GM12865 (cell line): ENCODE data around the gene WDCP.

Experiments
- DNase-seq: peaks from one replicate; pipeline ENCODE4 v3.0.0; 2010; ENCODE audit warnings: low read depth
- H3K4me3 ChIP-seq: 2 replicates; pipeline ENCODE4 v1.5.1; 2011; ENCODE audit warnings: mild to moderate bottlenecking, low read depth, low read length, control low read depth
- TF ChIP-seq, protein P1 (sequence below): IDR thresholded peaks from 2 replicates; pipeline ENCODE4 v1.5.1; 2011; ENCODE audit warnings: low read length, control low read depth, low read depth, inconsistent platforms; ENCODE audit not compliant: insufficient read depth; ENCODE audit errors: missing control alignments

WDCP gene

DNA sequence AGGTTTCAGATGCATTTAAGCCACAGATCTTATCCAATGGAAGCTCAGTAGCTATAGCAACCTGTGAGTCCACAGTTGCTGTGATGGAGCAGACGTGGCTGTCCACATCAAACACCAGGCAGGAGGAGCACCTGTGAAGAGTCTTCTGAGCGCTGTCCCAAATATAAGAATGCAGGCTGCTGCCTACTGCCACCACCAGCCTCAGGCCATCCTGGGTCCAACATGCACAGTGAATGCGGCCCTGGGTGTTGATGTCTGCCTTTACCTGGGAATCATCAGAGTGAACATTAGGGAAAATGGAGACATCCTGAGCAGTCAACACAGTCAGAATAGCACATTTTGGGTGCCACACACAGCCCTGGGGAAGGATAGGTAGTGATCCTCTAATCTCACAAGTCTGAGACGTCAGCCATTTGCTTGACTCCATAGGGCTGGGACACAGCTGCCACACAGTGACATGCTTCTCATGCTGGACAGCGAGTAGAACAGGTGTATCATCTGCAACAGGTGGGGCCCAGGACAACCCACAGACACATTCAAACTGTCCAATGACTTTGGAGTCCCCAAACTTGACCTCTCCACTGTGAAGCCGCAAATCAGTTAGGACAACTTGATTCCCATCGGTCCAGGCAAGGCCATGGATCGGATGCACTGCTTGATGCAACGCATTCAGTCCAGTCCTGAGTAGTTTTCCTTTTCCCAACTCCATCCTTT, 8.2 kb downstream of the WDCP start:
- DNase-seq = no peak
- no peak overlapping the region for H3K4me3 ChIP-seq
- TF ChIP-seq, protein P1, sequence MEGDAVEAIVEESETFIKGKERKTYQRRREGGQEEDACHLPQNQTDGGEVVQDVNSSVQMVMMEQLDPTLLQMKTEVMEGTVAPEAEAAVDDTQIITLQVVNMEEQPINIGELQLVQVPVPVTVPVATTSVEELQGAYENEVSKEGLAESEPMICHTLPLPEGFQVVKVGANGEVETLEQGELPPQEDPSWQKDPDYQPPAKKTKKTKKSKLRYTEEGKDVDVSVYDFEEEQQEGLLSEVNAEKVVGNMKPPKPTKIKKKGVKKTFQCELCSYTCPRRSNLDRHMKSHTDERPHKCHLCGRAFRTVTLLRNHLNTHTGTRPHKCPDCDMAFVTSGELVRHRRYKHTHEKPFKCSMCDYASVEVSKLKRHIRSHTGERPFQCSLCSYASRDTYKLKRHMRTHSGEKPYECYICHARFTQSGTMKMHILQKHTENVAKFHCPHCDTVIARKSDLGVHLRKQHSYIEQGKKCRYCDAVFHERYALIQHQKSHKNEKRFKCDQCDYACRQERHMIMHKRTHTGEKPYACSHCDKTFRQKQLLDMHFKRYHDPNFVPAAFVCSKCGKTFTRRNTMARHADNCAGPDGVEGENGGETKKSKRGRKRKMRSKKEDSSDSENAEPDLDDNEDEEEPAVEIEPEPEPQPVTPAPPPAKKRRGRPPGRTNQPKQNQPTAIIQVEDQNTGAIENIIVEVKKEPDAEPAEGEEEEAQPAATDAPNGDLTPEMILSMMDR = no peak

DNA sequence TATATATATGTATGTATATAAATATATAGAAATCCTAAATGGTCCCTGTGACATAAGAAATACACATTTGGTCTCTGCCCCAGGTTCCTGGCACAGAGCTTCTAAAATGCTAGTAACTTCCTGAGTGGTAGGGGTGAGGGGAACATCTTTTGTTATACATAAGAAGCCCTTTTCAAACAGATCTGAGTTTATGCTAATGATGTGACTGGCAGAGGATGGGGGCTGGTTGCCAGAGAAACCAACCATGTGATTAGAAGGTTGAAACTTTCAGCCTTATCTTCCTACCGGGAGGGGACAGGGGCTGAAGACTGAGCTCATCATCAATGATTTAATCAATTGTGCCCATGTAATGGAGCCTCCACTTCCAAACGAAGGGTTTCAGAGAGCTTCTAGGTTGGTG, 21.0 kb downstream of the WDCP start:
- no peak for DNase-seq
- TF ChIP-seq, protein P1 = no peak
- H3K4me3 ChIP-seq = no peak overlapping the region

DNA sequence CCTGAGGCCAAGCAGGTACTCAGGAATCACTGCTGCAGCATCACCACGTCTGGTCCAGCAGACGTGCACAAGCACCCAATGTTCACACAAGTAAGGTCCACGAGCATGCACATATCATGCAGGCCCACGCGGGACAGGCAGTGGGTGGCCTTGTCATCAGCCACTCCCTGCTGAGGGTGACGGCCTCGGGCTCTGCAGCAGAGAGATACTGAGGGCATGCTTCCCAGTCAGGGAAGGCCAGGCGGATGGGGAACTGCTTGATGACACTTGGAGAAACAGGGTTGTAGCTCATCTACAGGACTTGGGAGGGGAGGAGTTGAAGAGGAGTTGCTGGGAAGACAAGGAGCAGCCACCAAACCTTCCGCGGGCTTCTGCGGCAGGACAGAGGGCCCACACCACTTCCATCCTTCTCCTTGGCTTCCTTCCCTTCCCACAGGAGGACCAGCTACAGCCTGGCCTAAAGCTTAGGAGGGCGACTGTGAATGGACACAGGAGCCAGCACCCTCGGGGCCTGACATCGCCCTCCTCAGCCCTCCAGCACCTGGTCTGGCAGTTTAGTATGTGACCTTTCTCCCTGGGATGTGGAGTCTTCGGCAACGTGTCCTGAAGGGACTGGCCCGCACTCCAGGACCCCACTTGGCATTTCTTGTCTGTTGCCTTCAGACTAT, 22.1 kb downstream of the WDCP start:
- TF ChIP-seq, protein P1 = no peak
- DNase-seq = no peak
- no peak overlapping the region for H3K4me3 ChIP-seq

DNA sequence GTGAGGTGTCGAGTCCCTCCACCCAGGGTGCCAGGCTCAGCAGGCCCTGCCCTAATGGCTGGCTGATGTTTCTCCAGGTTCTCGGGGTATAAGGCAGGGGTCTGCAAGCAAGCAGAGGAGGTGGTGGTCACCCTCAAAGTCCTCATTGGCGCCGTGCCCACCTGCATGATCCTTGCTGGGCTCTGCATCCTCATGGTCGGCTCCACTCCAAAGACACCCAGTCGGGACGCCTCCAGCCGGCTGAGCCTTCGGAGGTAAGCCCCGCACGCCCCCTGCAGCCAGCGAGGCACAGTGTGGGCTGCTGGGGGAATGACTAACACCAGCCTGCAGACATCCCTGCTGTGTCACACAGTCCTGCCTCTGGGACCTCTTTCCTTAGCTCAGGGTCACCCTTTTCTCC, 23.2 kb downstream of the WDCP start:
- TF ChIP-seq, protein P1 = no peak
- DNase-seq = no peak
- H3K4me3 ChIP-seq = no peak overlapping the region

DNA sequence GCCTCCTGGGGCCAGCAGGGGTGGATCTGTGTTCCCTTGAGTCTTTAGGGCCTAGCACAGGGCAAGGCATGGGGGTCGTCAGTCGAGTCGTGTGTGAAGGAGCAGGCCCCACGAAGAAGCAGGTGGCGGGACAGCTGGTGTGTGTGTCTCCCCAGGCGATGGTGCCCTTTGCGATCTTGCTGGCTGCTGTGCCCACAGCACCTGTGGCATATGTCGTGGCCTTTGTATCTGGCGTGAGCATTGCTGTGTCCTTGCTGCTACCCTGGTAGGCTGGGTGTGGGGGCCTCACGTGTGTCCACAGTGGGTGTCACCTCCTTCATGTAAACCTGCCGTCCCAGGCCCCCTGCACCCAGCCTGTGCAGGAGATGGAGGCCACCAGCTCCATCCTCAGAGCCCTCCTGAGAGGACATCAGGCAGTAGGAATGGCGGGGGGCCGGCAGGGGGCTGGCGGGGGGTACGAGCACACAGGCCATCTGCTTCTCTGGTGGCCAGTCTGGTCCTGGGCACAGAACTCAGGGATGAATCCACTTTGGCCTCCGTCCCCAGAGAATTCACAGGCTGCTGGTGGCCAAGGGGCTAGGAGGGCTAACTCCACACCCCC, 24.1 kb downstream of the WDCP start:
- no peak overlapping the region for H3K4me3 ChIP-seq
- TF ChIP-seq, protein P1 = no peak
- DNase-seq = no peak

DNA sequence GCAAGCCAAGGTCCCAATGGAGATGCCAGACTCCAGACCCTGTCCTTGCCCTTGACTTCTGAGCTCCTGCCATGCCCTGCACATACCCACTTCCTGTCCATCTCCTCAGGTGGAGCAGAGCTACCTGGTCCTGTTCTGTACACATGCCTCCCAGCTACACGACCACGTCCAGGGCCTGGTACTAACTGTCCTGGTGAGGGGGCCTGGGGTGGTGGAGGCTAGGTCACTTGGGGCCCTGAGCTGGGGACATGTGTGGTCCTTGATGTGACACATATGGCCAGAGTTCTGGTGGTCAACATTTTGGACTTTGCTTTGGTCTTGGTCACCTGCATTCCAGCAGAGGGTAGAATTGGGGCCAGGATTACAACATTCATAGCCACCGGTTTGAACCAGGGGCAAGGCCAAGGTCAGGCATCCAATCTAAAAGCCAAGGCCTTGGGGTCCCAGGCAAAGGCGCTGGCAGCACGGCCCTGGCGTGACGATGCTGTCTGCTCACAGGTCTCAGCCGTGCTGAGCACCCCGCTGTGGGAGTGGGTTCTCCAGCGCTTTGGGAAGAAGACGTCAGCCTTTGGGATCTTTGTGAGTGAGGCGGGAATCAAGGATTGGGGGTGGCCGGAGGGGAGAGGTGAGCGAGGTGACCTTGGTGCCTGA, 24.7 kb downstream of the WDCP start:
- no peak overlapping the region for H3K4me3 ChIP-seq
- TF ChIP-seq, protein P1 = no peak
- DNase-seq = no peak
